Activated naive CD8-positive, alpha-beta T cell treated with anti-CD3 and anti-CD28 coated beads, Interleukin-2, amount 10 ng/mL, durations not matched to agents 7 days and 5 days (primary cell): ENCODE data around the gene C6orf15. TPM values are rescaled to one million over a fixed set of nuclear protein-coding genes. Genes with fewer than 3 reads are reported as not detected.

ENCODE experiments used
- ATAC-seq: fragments of 150-1000 bp; cut with Tn5 transposase; one replicate; pipeline ENCODE4 v1.10.0; 2021; ENCODE audit warnings: low read depth, moderate library complexity
- POLR2A ChIA-PET: fragments of 350-600 bp; sonication (Branson Sonifier 250); formaldehyde crosslinking; loops from one replicate; lab custom pipeline; 2021; ENCODE audit warnings: antibody characterized with exemption; lab: Charles Lee
- DNase-seq: peaks from one replicate; pipeline ENCODE4 v3.0.0; 2021
- H3K27ac Mint-ChIP-seq: one replicate; pipeline ENCODE4 v1.8.0; 2022; ENCODE audit warnings: mild to moderate bottlenecking, mixed read lengths
- H3K27me3 Mint-ChIP-seq: one replicate; pipeline ENCODE4 v1.8.0; 2022; ENCODE audit warnings: mild to moderate bottlenecking, moderate library complexity, mixed read lengths
- H3K36me3 Mint-ChIP-seq: one replicate; pipeline ENCODE4 v1.8.0; 2021; ENCODE audit warnings: mild to moderate bottlenecking, mixed read lengths
- H3K4me1 Mint-ChIP-seq: one replicate; pipeline ENCODE4 v1.8.0; 2021; ENCODE audit warnings: mixed read lengths
- H3K4me3 Mint-ChIP-seq: one replicate; pipeline ENCODE4 v1.8.0; 2022; ENCODE audit warnings: mild to moderate bottlenecking, moderate library complexity, mixed read lengths
- H3K9me3 Mint-ChIP-seq: one replicate; pipeline ENCODE4 v1.8.0; 2021; ENCODE audit warnings: mixed read lengths
- total RNA-seq, 2 experiments: library from RNA; stranded (reverse); gene quantifications; one replicate each; pipeline ENCODE4 v1.2.3, GENCODE V29; 2021

Gene C6orf15
- total RNA-seq, 2 experiments from 2014 or later = not detected

DNA sequence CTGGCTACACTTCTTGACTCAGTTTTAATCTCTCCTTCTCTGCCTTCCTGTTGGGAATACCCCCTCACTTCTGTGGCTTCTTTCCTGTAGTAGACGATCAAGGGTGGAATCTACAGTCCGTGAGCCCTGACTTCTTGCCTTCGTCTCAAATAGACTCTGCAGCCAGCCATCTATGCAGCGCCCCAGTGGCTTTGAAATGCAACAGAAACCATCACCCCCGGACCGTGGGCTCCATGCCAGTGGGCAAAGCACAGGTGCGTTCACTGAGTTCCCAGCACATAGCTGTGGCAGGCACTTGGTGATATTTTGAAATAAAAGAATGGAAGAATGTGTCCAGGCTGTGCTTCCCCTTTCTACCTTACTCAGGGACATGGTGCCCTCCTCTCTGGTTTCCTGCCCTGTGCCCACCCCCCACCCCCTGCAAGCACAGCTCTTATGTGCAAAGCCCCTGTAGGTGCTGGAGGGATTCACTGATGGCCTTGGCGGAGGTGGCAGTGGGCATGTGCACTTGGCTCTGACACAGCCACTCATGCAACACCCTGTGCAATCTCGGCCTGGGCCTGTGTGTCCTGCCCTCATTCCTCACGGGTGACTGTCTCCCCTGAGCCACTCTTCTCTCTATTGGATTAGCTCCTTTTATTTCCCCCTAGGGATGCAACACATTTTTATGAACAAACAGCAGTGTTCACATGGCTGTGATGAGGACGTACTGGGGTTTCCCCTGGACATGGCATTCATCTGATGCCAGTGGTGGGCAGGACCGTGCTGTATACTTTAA is 13.4 kb upstream of the C6orf15 start:
- ATAC-seq (no peak), DNase-seq (no peak)
- Mint-ChIP-seq H3K27ac (no peak overlapping the region), H3K4me1 (peaks cover 3% of the 10 kb centered on the region), H3K27me3 (peaks cover 11% of the 10 kb centered on the region), H3K9me3 (no peaks in the 10 kb centered on the region), H3K36me3 (no peaks in the 10 kb centered on the region), H3K4me3 (no peak overlapping the region)
- POLR2A ChIA-PET = no interaction called here

- Mint-ChIP-seq H3K27me3 (peaks cover 11% of the 10 kb centered on the region), H3K36me3 (no peaks in the 10 kb centered on the region), H3K4me1 (peaks cover 3% of the 10 kb centered on the region), H3K27ac (no peak overlapping the region), H3K4me3 (no peak overlapping the region), H3K9me3 (no peaks in the 10 kb centered on the region)
- no peak for ATAC-seq
- no peak for DNase-seq
- POLR2A ChIA-PET = no interaction called here
Observed at GRCh38 chr6:31125162-31125561, 12.8 kb upstream of the C6orf15 start.

- peaks cover 5% of the 10 kb centered on the region for H3K27me3 Mint-ChIP-seq
- no peak overlapping the region for H3K27ac Mint-ChIP-seq
- POLR2A ChIA-PET = no interaction called here
- peaks cover 3% of the 10 kb centered on the region for H3K4me1 Mint-ChIP-seq
- H3K4me3 Mint-ChIP-seq = no peak overlapping the region
- H3K36me3 Mint-ChIP-seq = no peaks in the 10 kb centered on the region
- ATAC-seq (no peak), DNase-seq (no peak)
- H3K9me3 Mint-ChIP-seq = no peaks in the 10 kb centered on the region
Observed at GRCh38 chr6:31122791-31123706, 10.7 kb upstream of the C6orf15 start.

DNA sequence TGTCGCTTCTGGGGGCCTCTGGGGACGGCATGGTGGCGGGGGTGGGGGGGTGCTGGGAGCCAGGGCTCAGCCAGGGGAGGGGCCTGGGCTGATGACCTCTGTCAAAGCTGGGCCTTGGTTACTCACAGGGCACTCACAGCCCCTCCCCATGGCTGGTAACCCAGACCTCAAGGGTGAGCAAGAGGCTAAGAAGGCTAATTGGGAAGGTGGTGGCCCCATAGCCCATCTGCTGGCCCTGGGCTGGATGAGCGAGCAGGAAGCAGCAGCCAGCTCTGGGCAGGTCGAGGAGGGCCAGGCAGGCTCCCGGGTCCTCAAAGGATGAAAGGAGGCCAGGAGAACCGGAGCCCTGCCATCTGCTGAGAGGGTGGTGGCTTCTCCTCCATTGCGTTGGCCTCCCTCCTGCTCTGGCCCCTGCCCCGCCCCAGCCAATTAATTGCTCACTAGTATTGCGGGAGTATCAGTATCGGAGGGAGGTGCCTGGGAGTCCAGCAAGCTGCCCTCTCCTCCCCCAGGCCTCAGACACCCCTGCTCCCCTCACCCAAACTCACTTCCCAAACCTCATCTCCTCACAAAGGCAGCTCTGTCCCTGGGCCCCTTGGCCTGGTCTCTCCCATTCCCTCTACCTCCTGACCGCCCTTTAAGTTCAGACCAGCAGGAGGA is 8.9 kb upstream of the C6orf15 start:
- Mint-ChIP-seq H3K4me3 (no peak overlapping the region), H3K27me3 (peaks cover 2% of the 10 kb centered on the region), H3K36me3 (no peaks in the 10 kb centered on the region), H3K4me1 (no peaks in the 10 kb centered on the region), H3K27ac (no peak overlapping the region), H3K9me3 (no peaks in the 10 kb centered on the region)
- POLR2A ChIA-PET = interaction anchor here (0.7 kb wide), 1 partner anchor 8 kb away, joined by 3 read pairs; no protein-coding TSS in a partner anchor
- DNase-seq = no peak
- no peak for ATAC-seq

DNA sequence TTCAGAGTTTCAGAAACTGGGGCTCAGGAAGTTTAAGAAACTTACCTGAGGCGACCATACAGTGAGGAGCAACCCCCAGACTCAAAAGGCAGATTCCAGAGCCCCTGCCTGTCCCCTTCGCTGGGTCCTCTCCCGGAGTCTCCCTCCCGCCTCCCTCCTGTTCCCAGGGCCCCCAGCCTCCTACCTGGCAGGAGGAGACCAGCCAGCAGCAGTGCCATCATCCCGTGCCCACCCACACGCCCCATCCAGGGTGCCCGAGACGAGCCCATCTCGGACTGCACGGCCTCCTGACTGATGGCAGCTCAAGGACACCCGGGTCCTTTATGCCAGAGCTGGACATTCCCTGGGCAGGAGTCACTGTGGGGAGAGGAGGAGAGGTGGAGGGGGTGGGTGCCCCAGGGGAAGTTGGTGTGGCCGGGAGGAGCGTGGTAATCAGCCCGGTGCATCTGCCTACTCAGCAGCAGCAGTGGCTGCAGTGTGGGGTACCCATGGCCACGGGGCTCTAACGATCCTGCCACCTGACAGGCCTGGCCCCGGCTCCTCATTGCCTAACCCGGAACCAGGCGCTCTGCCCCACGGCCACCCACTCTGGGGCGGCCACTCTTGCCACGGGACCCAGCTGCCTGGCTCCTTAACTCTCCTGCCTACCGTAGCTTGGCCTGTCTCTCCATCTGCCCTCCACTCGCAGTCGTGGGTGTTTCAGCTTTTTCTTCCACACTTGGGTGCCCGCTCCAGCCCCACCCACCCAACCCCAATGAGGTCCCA is 8.0 kb upstream of the C6orf15 start, which contains the start of gene CDSN:
TSS of gene CDSN (minus strand) at position 296 of the 765 bp plus-strand sequence. CDS start at position 269, 27 bp downstream.
- POLR2A ChIA-PET = interaction anchor here (0.7 kb wide), 1 partner anchor 9 kb away, joined by 3 read pairs; no protein-coding TSS in a partner anchor
- no peak for ATAC-seq
- Mint-ChIP-seq H3K27ac (no peak within 1 kb of the TSS), H3K9me3 (no peaks in the 10 kb centered on the region), H3K4me1 (no peaks in the 10 kb centered on the region), H3K27me3 (peaks cover 5% of the 10 kb centered on the region), H3K36me3 (no peaks in the 10 kb centered on the region), H3K4me3 (no peak within 1 kb of the TSS)
- DNase-seq = no peak

- Mint-ChIP-seq H3K27ac (no peak overlapping the region), H3K4me3 (no peak overlapping the region), H3K4me1 (no peaks in the 10 kb centered on the region), H3K27me3 (peaks cover 4% of the 10 kb centered on the region), H3K36me3 (no peaks in the 10 kb centered on the region), H3K9me3 (no peaks in the 10 kb centered on the region)
- ATAC-seq (no peak), DNase-seq (no peak)
- POLR2A ChIA-PET = no interaction called here
Observed at GRCh38 chr6:31118178-31118577, 5.8 kb upstream of the C6orf15 start.

DNA sequence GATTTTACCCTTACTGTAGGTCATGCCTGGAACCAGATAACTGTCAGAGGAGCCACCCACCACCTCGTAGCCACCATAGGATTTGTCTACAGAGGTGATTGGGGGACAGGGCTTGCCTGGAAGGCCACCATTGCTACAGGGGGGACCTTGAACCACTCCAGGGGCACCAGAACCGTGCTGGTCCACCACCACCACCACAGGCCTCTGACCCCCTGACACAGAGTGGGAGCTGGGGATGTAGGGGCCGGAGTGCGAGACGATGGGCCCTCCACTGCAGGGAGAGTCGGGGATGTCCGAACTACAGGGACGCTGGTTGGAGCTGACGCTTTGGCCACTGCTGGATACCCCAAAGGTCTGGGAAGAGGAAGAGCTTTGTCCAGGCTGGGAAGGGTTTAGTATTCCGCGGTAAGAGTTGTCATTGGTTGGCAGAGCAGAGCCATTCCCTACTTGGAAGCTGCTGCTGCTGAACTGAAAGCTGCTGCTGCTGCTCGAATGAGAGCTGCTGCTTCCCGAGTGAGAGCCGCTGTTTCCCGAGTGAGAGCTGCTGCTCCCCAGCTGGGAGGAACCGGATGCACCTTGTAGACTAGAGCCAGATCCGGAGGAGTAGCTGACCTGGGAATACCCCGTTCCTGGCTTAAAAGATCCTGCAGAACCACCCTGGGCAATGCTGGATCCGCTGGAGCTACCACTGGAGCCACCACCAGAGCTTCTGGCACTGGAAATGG is 4.4 kb upstream of the C6orf15 start:
- no peak for ATAC-seq
- peaks cover 6% of the 10 kb centered on the region for H3K27me3 Mint-ChIP-seq
- no peak for DNase-seq
- H3K4me3 Mint-ChIP-seq = no peak overlapping the region
- H3K36me3 Mint-ChIP-seq = no peaks in the 10 kb centered on the region
- no peaks in the 10 kb centered on the region for H3K9me3 Mint-ChIP-seq
- H3K27ac Mint-ChIP-seq = no peak overlapping the region
- POLR2A ChIA-PET = no interaction called here
- no peaks in the 10 kb centered on the region for H3K4me1 Mint-ChIP-seq

DNA sequence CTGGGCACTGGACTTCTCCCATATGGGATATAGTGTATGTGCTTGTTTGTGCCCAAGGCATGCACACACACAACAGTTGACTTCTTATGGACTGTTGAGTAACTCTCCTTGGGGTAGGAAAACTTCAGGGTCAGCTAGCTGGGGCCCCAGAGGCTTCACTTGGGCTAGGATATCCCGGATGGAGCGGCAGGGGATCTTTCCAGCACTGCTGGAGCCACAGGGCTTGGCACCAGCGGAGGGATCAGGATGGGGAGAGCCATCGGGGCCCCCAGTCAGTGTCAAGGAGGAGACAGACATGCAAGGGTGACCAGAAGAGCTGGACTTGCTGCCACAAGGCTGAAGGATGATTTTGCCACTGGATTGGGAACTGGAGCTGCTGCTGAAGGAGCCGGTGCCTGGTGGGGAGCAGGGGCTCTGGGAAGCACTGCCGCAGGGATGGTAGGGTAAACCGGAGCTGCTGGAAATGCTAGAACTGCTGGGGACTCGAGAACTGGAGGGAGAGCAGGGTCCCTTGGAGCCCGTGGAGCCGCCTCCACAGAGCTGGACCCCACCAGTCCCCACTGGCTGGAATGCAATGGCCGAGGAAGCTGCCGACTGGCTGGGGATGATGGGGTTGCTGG is 3.7 kb upstream of the C6orf15 start:
- Mint-ChIP-seq H3K9me3 (no peaks in the 10 kb centered on the region), H3K36me3 (no peaks in the 10 kb centered on the region), H3K27me3 (peaks cover 6% of the 10 kb centered on the region), H3K4me3 (no peak overlapping the region), H3K4me1 (no peaks in the 10 kb centered on the region), H3K27ac (no peak overlapping the region)
- POLR2A ChIA-PET = no interaction called here
- no peak for DNase-seq
- ATAC-seq = no peak

- H3K9me3 Mint-ChIP-seq = no peaks in the 10 kb centered on the region
- H3K27me3 Mint-ChIP-seq = peaks cover 6% of the 10 kb centered on the region
- ATAC-seq (no peak), DNase-seq (no peak)
- no peak overlapping the region for H3K27ac Mint-ChIP-seq
- H3K36me3 Mint-ChIP-seq = no peaks in the 10 kb centered on the region
- no peak overlapping the region for H3K4me3 Mint-ChIP-seq
- H3K4me1 Mint-ChIP-seq = no peaks in the 10 kb centered on the region
- POLR2A ChIA-PET = no interaction called here
Observed at GRCh38 chr6:31114970-31115849, 2.8 kb upstream of the C6orf15 start.

- H3K36me3 Mint-ChIP-seq = no peaks in the 10 kb centered on the region
- no peaks in the 10 kb centered on the region for H3K4me1 Mint-ChIP-seq
- H3K27me3 Mint-ChIP-seq = peaks cover 8% of the 10 kb centered on the region
- no peak for DNase-seq
- no peak within 1 kb of the TSS for H3K27ac Mint-ChIP-seq
- POLR2A ChIA-PET = no interaction called here
- no peaks in the 10 kb centered on the region for H3K9me3 Mint-ChIP-seq
- no peak within 1 kb of the TSS for H3K4me3 Mint-ChIP-seq
- ATAC-seq = no peak
Observed at GRCh38 chr6:31114541-31114878, 2.1 kb upstream of the C6orf15 start, which contains the start of gene PSORS1C1. TSS of gene PSORS1C1 (plus strand) at chr6:31114800. CDS start at chr6:31129633, 14,833 bp downstream.

DNA sequence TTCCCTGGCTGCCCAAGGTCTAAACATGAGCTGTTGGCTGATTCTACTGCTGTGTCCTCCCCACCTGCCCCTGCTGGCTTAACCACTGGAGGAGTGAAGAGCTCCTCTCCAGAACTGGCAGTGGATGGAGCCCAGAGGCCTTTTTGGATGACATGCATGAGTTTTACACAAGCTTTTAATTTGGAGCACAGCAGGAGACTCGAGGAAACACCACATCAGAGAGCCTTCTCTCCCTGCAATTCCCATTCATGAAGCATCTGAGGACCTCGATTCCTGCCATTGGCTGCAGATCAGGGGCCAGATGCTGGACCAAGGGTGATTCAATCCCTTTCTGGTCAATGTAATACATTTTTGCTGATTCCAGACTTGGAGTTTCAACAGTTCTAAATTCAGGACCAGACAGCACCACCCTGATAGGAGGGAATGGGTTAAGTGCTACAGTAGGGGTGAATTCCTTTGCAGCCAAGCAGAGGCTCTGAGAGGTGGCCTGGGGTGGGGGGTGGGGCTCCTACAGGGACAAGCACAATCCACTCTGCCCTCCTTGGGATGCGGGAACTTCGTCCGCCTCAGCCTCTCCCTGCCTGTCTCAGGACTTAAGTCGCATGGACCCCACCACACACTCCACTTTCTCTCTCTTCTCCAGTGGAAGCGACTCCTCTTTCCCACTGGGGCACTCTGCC is 1.6 kb upstream of the C6orf15 start:
- ATAC-seq (no peak), DNase-seq (no peak)
- no peak overlapping the region for H3K27ac Mint-ChIP-seq
- peaks cover 9% of the 10 kb centered on the region for H3K27me3 Mint-ChIP-seq
- H3K4me1 Mint-ChIP-seq = no peaks in the 10 kb centered on the region
- H3K9me3 Mint-ChIP-seq = no peaks in the 10 kb centered on the region
- H3K36me3 Mint-ChIP-seq = no peaks in the 10 kb centered on the region
- POLR2A ChIA-PET = no interaction called here
- no peak overlapping the region for H3K4me3 Mint-ChIP-seq
